AG09319 (cell line): ENCODE data around the gene SYCE3.

Experiments used
- DNase-seq: peaks from one replicate; pipeline ENCODE4 v3.0.0-alpha.2; 2010; ENCODE audit warnings: low read depth; ENCODE audit errors: extremely low read depth
- CTCF ChIP-seq: IDR thresholded peaks from 2 replicates; pipeline ENCODE4 v1.5.1; 2011; ENCODE audit warnings: low read depth, mild to moderate bottlenecking, inconsistent platforms, low read length, moderate library complexity

SYCE3 gene

GRCh38 chr22:50573491-50574382, 11.0 kb upstream of the SYCE3 start:
- TF ChIP-seq CTCF = no peak
- no peak for DNase-seq

GRCh38 chr22:50572965-50573364, 10.2 kb upstream of the SYCE3 start:
- DNase-seq = no peak
- TF ChIP-seq CTCF = no peak

DNA sequence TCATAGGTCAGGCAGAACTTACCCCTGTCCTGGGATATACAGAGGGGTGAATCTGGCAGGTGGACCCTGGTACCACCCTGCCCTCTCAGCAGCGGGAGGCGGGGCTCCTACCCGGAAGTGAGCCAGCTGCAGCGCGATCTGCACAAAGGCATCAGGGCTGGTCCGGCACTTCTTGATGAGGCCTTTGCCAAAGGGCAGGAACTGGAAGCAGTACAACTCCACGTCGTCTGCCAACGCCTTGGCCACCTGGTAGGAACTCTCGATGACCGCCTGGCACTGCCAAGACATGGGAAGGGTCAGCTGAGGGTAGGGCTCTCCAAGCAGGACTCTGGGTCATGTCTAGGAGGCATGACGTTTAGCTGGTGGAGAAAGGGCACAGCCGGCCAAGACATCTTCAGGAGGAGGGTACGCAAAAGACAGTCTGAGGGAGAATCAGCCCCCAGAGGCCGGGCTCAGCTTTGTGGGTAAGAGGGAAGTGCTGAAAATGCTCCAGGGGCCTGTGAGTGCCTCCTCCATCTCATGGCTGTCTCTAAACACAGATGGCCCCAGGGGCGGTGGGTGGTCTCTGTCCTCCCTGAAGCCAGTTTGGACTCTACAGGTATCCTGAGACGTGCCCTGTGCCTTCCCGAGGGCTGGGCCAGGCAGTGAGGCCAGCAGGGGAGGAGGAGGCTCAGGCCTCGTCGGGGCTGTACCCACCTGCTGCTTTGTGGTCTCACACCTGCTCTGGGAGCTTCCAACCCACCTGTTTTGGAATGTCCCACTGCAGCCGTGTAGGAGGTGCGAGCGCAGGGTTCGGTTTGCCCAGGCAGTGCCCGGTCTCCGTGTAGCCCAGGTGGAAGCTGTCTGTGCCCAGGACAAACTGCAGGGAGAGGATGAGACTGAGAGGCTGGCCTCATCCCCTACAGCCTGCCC, 8.8 kb upstream of the SYCE3 start:
- no peak for DNase-seq
- TF ChIP-seq CTCF = no peak

GRCh38 chr22:50570861-50571260, 8.1 kb upstream of the SYCE3 start:
- TF ChIP-seq CTCF = no peak

DNA sequence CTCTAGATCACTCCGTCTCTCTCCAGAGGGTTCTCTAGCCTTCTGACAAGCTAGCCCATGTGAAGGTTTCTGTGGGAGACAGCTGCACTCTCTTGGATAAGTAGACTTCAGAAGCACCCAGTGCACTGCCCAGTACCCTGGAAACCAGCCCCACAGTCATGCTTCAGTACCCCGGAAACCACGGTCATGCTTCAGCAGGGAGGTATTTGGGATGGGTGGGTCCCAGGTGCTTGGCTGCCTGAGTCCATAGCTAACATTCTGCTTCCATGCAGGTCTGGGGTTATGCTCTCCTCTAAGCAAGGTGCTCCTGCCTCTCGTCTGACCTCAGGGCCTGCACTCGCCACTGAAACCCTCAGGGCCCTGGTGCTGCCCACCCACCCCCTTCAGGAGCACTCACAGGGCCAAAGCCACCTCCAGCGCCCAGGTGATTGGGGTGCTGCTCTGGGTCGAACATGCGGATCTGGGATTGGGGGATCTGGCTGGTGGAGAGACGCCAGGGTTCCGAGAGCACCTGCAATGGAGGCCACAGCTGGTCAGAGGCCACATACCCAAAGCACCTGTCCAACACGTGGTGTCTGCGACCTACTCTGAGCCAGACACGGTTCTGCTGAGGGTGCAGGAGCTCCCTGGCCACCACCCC, 7.3 kb upstream of the SYCE3 start:
- DNase-seq = no peak
- TF ChIP-seq CTCF = no peak

More at GRCh38 chr22:50570861-50571260, 8.1 kb upstream of the SYCE3 start:
- DNase-seq = no peak

GRCh38 chr22:50569041-50569459, 6.3 kb upstream of the SYCE3 start:
- DNase-seq = no peak
- no peak for TF ChIP-seq CTCF
